ENCODE results near the gene DOK5. TPM values are rescaled to one million over a fixed set of nuclear protein-coding genes. Genes with fewer than 3 reads are reported as not detected.

The DOK5 gene
- total RNA-seq, 2 experiments from 2014 or later: 3.9 to 4.3 TPM

DNA sequence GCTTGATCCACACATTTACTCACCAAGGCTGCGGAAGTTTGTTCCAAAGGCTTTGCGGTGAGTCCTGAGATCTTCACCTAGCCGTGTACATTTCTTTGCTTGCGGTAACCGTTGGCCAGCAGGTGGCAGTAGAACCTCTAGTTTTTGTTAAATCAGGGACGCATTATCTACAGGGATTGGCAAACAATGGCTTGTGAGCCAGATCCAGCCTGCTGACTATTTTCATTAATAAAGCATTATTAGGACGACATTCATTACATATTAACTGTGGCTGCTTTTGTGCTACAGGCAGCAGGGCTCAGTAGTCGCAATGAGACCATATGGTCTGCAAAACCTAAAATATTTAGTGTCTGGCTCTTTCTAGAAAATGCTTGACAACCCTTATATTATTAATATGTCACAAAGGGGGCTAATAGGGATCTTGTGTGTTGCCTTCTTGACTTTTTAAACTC is 174.1 kb downstream of the DOK5 start:
- no peak overlapping the region for H3K27ac Mint-ChIP-seq
- intact Hi-C loops (cut with micrococcal nuclease): loop anchor here (5.0 to 10.0 kb wide), 2 partner anchors 327 to 695 kb away; no protein-coding TSS in a partner anchor
- DNase-seq: peak; percentile 87
- no peak overlapping the region for H3K4me3 Mint-ChIP-seq
- no peaks in the 10 kb centered on the region for H3K9me3 Mint-ChIP-seq
- CTCF ChIA-PET: interaction anchor here (0.8 to 2.6 kb wide), 4 partner anchors 11 to 450 kb away, joined by 3 to 9 read pairs (median 4); no protein-coding TSS in a partner anchor
- peaks cover 12% of the 10 kb centered on the region for H3K27me3 Mint-ChIP-seq (ENCODE audit: low read depth)
- no peaks in the 10 kb centered on the region for H3K36me3 Mint-ChIP-seq (ENCODE audit: low read depth)
- no peaks in the 10 kb centered on the region for H3K4me1 Mint-ChIP-seq (ENCODE audit: low read depth)

GRCh38 chr20:54650052-54650719 is 174.8 kb downstream of the DOK5 start:
- Mint-ChIP-seq H3K9me3 (peaks cover 3% of the 10 kb centered on the region), H3K36me3 (ENCODE audit: low read depth) (no peaks in the 10 kb centered on the region), H3K27me3 (ENCODE audit: low read depth) (peaks cover 14% of the 10 kb centered on the region), H3K4me3 (no peak overlapping the region), H3K27ac (no peak overlapping the region), H3K4me1 (ENCODE audit: low read depth) (peaks cover 2% of the 10 kb centered on the region)
- intact Hi-C loops (cut with micrococcal nuclease): no loop called here
- CTCF ChIA-PET: interaction anchor here (0.6 to 1.3 kb wide), 5 partner anchors 21 to 573 kb away, joined by 3 to 7 read pairs (median 3); no protein-coding TSS in a partner anchor
- DNase-seq: no peak

DNA sequence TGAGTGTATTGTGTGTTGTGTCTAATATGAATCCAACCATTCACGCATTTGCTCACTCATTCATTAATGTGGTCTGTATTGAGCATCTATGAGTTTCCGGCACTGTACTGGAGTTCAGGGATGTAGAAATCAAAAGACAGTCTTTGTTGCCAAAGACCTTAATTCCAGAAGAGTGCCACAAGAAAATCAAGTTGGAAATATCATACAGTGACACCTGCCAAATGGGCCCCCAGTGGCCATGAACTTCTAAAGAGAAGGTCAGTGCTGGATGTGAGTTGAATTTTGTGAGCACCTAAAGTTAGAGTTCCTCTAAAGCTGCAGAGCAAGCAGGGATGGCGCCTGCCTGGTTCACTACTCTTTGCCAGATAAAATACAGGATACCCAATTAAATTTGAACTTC is 175.9 kb downstream of the DOK5 start:
- H3K27me3 Mint-ChIP-seq (ENCODE audit: low read depth): peaks cover 17% of the 10 kb centered on the region
- no peaks in the 10 kb centered on the region for H3K36me3 Mint-ChIP-seq (ENCODE audit: low read depth)
- DNase-seq: no peak
- CTCF ChIA-PET: interaction anchor here (1.1 kb wide), 1 partner anchor 12 kb away, joined by 3 read pairs; no protein-coding TSS in a partner anchor
- no peak overlapping the region for H3K4me3 Mint-ChIP-seq
- peaks cover 2% of the 10 kb centered on the region for H3K4me1 Mint-ChIP-seq (ENCODE audit: low read depth)
- intact Hi-C loops (cut with micrococcal nuclease): no loop called here
- peaks cover 3% of the 10 kb centered on the region for H3K9me3 Mint-ChIP-seq
- H3K27ac Mint-ChIP-seq: no peak overlapping the region

DNA sequence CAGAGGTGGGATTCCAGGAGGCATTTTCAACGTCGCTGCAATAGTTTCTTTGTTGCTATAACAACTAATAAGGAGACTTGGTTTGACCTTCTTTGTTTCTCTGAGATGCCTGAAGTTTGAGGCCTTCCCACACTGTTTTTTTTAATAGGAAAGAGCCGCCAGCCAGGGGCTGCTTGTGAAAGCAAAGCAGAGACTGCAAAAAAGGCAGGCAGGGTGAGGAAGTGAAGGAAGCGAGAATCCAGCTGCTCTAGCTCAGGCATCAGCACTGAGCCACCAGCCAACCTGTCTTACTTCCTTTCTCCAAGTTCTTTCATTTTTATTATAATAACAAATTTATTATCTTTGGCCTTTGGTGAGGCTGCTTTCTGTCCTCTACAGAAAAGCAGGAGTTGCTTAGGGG is 179.1 kb downstream of the DOK5 start:
- DNase-seq: no peak
- Mint-ChIP-seq H3K27me3 (ENCODE audit: low read depth) (peaks cover 16% of the 10 kb centered on the region), H3K4me1 (ENCODE audit: low read depth) (peaks cover 2% of the 10 kb centered on the region), H3K27ac (no peak overlapping the region), H3K4me3 (no peak overlapping the region), H3K9me3 (peaks cover 3% of the 10 kb centered on the region), H3K36me3 (ENCODE audit: low read depth) (no peaks in the 10 kb centered on the region)
- CTCF ChIA-PET: no interaction called here
- intact Hi-C loops (cut with micrococcal nuclease): no loop called here

DNA sequence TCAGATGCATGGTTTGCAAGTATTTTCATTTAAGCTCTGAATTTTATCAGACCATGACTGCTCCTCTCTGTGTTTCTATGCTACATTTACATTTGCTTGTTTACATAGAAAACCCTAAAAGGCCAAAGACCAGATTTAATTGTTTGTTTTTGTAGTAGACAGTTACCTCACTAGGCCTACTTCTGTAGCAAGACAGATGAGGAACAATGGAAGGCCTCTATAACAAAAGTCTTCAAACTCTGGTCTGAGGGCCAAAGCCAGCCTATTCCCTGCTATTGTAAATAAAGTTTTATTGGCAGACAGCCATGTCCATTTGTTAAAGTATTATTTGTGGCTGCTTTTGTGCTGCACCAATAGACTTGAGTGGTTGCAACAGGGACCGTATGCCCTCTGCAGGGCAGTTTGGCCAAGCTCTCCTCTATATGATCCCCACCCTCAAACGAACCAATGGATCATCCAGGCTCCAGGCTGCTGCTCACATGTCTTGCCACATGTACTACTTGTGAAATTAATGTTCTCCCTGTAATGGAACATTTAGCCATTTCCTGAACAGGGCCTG is 182.0 kb downstream of the DOK5 start:
- Mint-ChIP-seq H3K27me3 (ENCODE audit: low read depth) (peaks cover 19% of the 10 kb centered on the region), H3K27ac (no peak overlapping the region)
- CTCF ChIA-PET: interaction anchor here (0.6 to 1.1 kb wide), 3 partner anchors 356 to 1275 kb away, joined by 3 read pairs; no protein-coding TSS in a partner anchor

GRCh38 chr20:54658525-54658924 is 183.1 kb downstream of the DOK5 start:
- Mint-ChIP-seq H3K4me3 (no peak overlapping the region), H3K36me3 (ENCODE audit: low read depth) (no peaks in the 10 kb centered on the region), H3K27me3 (ENCODE audit: low read depth) (peaks cover 16% of the 10 kb centered on the region), H3K27ac (no peak overlapping the region), H3K4me1 (ENCODE audit: low read depth) (peaks cover 2% of the 10 kb centered on the region), H3K9me3 (peaks cover 3% of the 10 kb centered on the region)
- DNase-seq: no peak
- intact Hi-C loops (cut with micrococcal nuclease): no loop called here
- CTCF ChIA-PET: interaction anchor here (1.1 kb wide), 1 partner anchor 554 kb away, joined by 3 read pairs; no protein-coding TSS in a partner anchor

More for the DNA sequence above, 182.0 kb downstream of the DOK5 start:
- DNase-seq: no peak
- H3K4me3 Mint-ChIP-seq: no peak overlapping the region
- H3K4me1 Mint-ChIP-seq (ENCODE audit: low read depth): peaks cover 2% of the 10 kb centered on the region
- H3K9me3 Mint-ChIP-seq: peaks cover 3% of the 10 kb centered on the region
- intact Hi-C loops (cut with micrococcal nuclease): no loop called here
- H3K36me3 Mint-ChIP-seq (ENCODE audit: low read depth): no peaks in the 10 kb centered on the region

GRCh38 chr20:54661265-54661664 is 185.9 kb downstream of the DOK5 start:
- Mint-ChIP-seq H3K27me3 (ENCODE audit: low read depth) (peaks cover 16% of the 10 kb centered on the region), H3K36me3 (ENCODE audit: low read depth) (no peaks in the 10 kb centered on the region), H3K27ac (no peak overlapping the region), H3K4me3 (no peak overlapping the region), H3K4me1 (ENCODE audit: low read depth) (no peaks in the 10 kb centered on the region), H3K9me3 (no peaks in the 10 kb centered on the region)
- no peak for DNase-seq
- CTCF ChIA-PET: interaction anchor here (0.6 kb wide), 1 partner anchor 20 kb away, joined by 4 read pairs; no protein-coding TSS in a partner anchor
- intact Hi-C loops (cut with micrococcal nuclease): no loop called here

DNA sequence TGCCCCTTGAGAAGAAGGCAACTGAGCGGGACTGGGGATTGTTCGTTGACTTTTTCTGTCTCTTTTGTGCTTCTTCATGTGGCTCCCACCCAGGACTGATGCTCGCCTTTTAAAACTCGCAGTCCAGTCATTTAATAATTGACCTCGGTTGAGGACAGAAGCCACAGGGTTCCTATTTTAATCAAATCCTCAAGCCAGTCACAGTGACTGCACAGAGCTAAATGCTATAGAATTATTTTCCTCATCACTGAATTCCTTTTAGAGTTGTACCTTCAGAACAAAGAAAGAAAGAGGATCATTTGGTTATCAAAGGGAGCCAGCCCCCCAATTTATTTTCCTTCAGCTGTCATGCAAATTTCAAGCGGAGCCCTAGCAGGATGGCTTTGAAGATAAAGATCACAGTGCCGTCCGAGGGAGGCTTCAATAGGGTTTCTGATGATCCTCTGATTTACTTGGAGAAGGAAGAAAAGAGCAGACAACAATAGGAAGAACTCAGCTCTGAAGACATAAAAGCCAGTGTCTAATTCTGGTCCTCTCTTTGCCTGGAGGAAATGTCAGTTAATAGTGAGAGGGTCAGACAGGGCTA is 186.6 kb downstream of the DOK5 start:
- Mint-ChIP-seq H3K36me3 (ENCODE audit: low read depth) (no peaks in the 10 kb centered on the region), H3K27ac (no peak overlapping the region), H3K27me3 (ENCODE audit: low read depth) (peaks cover 17% of the 10 kb centered on the region), H3K4me3 (no peak overlapping the region), H3K4me1 (ENCODE audit: low read depth) (no peaks in the 10 kb centered on the region), H3K9me3 (no peaks in the 10 kb centered on the region)
- CTCF ChIA-PET: interaction anchor here (0.6 kb wide), 1 partner anchor 19 kb away, joined by 4 read pairs; no protein-coding TSS in a partner anchor
- DNase-seq: no peak
- intact Hi-C loops (cut with micrococcal nuclease): no loop called here

- Mint-ChIP-seq H3K27me3 (ENCODE audit: low read depth) (peaks cover 25% of the 10 kb centered on the region), H3K27ac (no peak overlapping the region), H3K4me3 (no peak overlapping the region), H3K9me3 (no peaks in the 10 kb centered on the region), H3K4me1 (ENCODE audit: low read depth) (peaks cover 3% of the 10 kb centered on the region), H3K36me3 (ENCODE audit: low read depth) (no peaks in the 10 kb centered on the region)
- CTCF ChIA-PET: interaction anchor here (1.4 kb wide), 1 partner anchor 9 kb away, joined by 5 read pairs; no protein-coding TSS in a partner anchor
- intact Hi-C loops (cut with micrococcal nuclease): no loop called here
- no peak for DNase-seq
Measured at GRCh38 chr20:54665812-54666211, 190.4 kb downstream of the DOK5 start.

GRCh38 chr20:54668271-54669039 is 193.1 kb downstream of the DOK5 start:
- no peaks in the 10 kb centered on the region for H3K9me3 Mint-ChIP-seq
- intact Hi-C loops (cut with micrococcal nuclease): no loop called here

DNA sequence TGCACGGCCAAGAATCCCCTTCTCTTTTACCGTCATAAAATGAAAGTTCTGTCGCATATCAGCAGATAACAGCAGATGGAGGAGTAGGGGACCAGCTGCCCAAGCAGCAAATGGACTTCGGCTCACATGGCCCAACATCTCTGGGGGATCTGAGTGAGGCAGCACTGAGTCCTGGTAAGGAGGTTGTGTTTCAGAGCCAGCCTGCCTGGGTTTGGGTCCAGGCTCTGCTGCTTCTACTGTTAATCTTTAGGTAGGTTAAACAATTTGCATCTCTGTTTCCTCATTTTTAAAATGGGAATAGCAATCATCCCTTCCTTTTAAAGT is 193.6 kb downstream of the DOK5 start:
- no peak for DNase-seq
- no peak overlapping the region for H3K4me3 Mint-ChIP-seq
- peaks cover 3% of the 10 kb centered on the region for H3K4me1 Mint-ChIP-seq (ENCODE audit: low read depth)
- no peaks in the 10 kb centered on the region for H3K36me3 Mint-ChIP-seq (ENCODE audit: low read depth)
- no peaks in the 10 kb centered on the region for H3K9me3 Mint-ChIP-seq
- H3K27ac Mint-ChIP-seq: no peak overlapping the region
- peaks cover 23% of the 10 kb centered on the region for H3K27me3 Mint-ChIP-seq (ENCODE audit: low read depth)
- CTCF ChIA-PET: interaction anchor here (0.7 to 1.9 kb wide), 4 partner anchors 9 to 21 kb away, joined by 3 to 12 read pairs (median 4); no protein-coding TSS in a partner anchor
- intact Hi-C loops (cut with micrococcal nuclease): no loop called here

More at GRCh38 chr20:54668271-54669039, 193.1 kb downstream of the DOK5 start:
- Mint-ChIP-seq H3K27ac (no peak overlapping the region), H3K36me3 (ENCODE audit: low read depth) (no peaks in the 10 kb centered on the region), H3K4me3 (no peak overlapping the region), H3K27me3 (ENCODE audit: low read depth) (peaks cover 23% of the 10 kb centered on the region), H3K4me1 (ENCODE audit: low read depth) (peaks cover 3% of the 10 kb centered on the region)
- CTCF ChIA-PET: interaction anchor here (0.6 to 1.9 kb wide), 5 partner anchors 8 to 189 kb away, joined by 3 to 12 read pairs (median 4); no protein-coding TSS in a partner anchor
- peak; percentile 51 for DNase-seq

DNA sequence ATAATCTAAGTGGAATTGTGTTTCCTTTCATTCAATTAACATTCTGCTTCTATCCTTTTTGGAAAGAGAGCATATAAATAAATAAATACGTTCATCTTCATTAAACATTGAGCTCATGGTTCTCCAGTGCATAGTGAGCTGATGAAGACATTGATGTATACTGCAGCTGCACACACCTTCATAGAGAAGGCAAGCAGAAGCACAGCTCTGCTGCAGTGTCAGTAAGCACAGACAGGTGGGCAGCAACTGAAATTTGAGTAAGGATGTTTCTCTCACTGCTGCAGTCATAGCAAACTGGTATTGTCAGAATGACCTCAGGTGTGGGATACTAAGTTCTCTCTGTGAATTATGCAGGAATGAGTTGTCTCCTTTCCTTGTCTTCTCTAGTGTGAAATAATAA is 202.9 kb downstream of the DOK5 start:
- intact Hi-C loops (cut with micrococcal nuclease): no loop called here
- Mint-ChIP-seq H3K4me3 (no peak overlapping the region), H3K4me1 (ENCODE audit: low read depth) (no peaks in the 10 kb centered on the region), H3K9me3 (no peaks in the 10 kb centered on the region), H3K27ac (no peak overlapping the region), H3K36me3 (ENCODE audit: low read depth) (no peaks in the 10 kb centered on the region), H3K27me3 (ENCODE audit: low read depth) (peaks cover 23% of the 10 kb centered on the region)
- DNase-seq: no peak
- CTCF ChIA-PET: interaction anchor here (0.6 to 1.0 kb wide), 2 partner anchors 10 to 1240 kb away, joined by 3 read pairs; no protein-coding TSS in a partner anchor

Data from activated naive CD4-positive, alpha-beta T cell treated with anti-CD3 and anti-CD28 coated beads for 36 hours (primary cell).